ENCODE data around the gene PTX3. TPM values are rescaled to one million over a fixed set of nuclear protein-coding genes. Genes with fewer than 3 reads are reported as not detected.

The PTX3 gene
- total RNA-seq, 3 donors from 2014 or later: 0.38 to 3.7 (median 1.1) TPM

GRCh38 chr3:157393113-157393512 is 43.5 kb upstream of the PTX3 start:
- TF ChIP-seq CTCF (IDR thresholded peaks at IDR 0.05): no peak
- H3K9me3 ChIP-seq: no peaks in the 10 kb centered on the region
- H3K4me3 ChIP-seq: no peak overlapping the region
- H3K36me3 ChIP-seq (ENCODE audit: low read depth): no peaks in the 10 kb centered on the region
- no peaks in the 10 kb centered on the region for H3K4me1 ChIP-seq (ENCODE audit: low read depth)
- ATAC-seq: no peak
- intact Hi-C loops (cut with DNase I, micrococcal nuclease): no loop called here
- DNase-seq: no peak

DNA sequence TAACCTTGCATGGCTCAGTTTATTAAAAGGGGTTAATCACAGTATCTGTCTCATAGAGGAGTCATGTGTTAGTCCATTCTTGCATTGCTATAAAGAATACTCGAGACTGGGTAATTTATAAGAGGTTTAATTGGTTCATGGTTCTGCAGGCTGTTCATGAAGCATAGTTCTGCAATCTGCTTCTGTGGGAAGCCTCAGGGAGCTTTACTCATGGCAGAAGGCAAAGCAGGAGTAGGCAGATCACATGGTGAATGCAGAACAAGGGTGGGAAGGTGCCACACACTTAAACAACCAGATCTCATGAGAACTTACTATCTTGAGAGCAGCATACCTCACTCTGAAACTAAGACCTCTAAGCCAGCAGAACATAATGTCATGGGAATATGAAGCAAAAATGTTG is 42.2 kb upstream of the PTX3 start:
- H3K36me3 ChIP-seq (ENCODE audit: low read depth): no peaks in the 10 kb centered on the region
- TF ChIP-seq CTCF (IDR thresholded peaks at IDR 0.05): no peak
- intact Hi-C loops (cut with DNase I, micrococcal nuclease): no loop called here
- no peak overlapping the region for H3K4me3 ChIP-seq
- ATAC-seq: no peak
- no peaks in the 10 kb centered on the region for H3K9me3 ChIP-seq
- H3K4me1 ChIP-seq (ENCODE audit: low read depth): no peaks in the 10 kb centered on the region
- DNase-seq: no peak

GRCh38 chr3:157398598-157398997 is 38.1 kb upstream of the PTX3 start:
- Histone ChIP-seq H3K9me3 (no peaks in the 10 kb centered on the region), H3K36me3 (ENCODE audit: low read depth) (no peaks in the 10 kb centered on the region), H3K4me3 (no peak overlapping the region), H3K4me1 (ENCODE audit: low read depth) (no peaks in the 10 kb centered on the region)
- intact Hi-C loops (cut with DNase I, micrococcal nuclease): no loop called here
- TF ChIP-seq CTCF (IDR thresholded peaks at IDR 0.05): no peak
- DNase-seq: no peak
- no peak for ATAC-seq

DNA sequence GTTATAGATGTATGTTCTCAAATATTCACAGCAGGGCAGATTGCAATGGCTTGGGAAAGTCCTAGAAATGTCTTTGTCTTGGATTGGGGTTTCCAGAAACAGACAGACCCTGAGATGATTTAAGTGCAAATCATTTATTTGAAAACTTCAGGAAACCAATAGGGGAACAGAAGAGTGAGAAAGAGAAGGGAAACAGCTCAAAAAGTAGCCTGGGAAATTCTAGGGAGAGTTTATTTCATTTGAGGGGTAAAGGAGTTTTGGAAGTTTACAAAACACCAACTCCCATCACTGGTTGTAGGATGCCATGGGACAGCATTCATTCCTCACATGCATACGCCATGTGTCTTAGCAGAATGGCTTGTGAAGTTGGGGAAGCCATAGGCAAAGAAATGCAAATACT is 32.3 kb upstream of the PTX3 start:
- ATAC-seq: no peak
- intact Hi-C loops (cut with DNase I, micrococcal nuclease): no loop called here
- no peak for DNase-seq
- Histone ChIP-seq H3K4me1 (ENCODE audit: low read depth) (no peaks in the 10 kb centered on the region), H3K9me3 (no peaks in the 10 kb centered on the region), H3K4me3 (no peak overlapping the region), H3K36me3 (ENCODE audit: low read depth) (no peaks in the 10 kb centered on the region)
- TF ChIP-seq CTCF (IDR thresholded peaks at IDR 0.05): no peak

DNA sequence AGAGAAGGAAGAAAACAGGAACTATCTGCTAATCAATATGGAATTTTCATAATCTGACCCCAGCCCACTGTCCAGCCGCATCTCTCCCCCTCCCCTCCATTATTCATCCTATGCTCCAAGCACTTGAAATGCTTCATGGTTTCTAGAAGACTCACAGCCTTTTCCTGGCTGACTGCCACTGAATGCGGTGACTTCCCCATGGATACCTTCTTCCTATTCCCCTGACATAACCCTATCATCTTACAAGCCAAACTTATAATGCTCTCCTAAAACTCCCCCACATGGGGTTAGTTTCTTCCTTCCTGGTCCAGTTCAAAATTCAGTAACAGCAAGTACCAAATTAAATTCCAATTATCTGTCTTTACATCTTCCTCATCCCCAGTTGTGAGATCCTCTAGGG is 31.2 kb upstream of the PTX3 start:
- TF ChIP-seq CTCF (IDR thresholded peaks at IDR 0.05): no peak
- no peaks in the 10 kb centered on the region for H3K36me3 ChIP-seq (ENCODE audit: low read depth)
- ATAC-seq (no peak), DNase-seq (no peak)
- H3K4me1 ChIP-seq (ENCODE audit: low read depth): no peaks in the 10 kb centered on the region
- H3K4me3 ChIP-seq: no peak overlapping the region
- no peaks in the 10 kb centered on the region for H3K9me3 ChIP-seq
- intact Hi-C loops (cut with DNase I, micrococcal nuclease): no loop called here

DNA sequence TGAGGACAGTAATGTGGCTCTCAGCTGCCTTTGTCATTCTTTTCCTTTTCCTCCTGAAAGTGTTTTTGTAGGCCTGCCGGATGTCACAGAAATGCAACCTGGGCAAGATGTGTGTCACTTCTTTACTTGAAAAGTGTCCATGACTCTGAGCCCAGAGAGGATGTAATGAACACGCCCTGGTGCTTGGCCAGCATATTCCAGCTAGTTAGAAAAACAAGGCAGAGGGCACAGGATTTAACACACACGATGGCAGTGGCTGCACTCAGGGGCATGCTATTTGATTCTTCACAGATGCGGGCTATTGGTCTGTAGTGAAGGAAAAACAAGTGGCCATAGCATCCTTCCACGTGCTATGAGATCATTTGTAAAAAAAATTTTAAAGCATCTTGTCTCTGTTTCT is 30.3 kb upstream of the PTX3 start:
- DNase-seq (no peak), ATAC-seq (no peak)
- TF ChIP-seq CTCF (IDR thresholded peaks at IDR 0.05): no peak
- no peak overlapping the region for H3K4me3 ChIP-seq
- H3K36me3 ChIP-seq (ENCODE audit: low read depth): no peaks in the 10 kb centered on the region
- no peaks in the 10 kb centered on the region for H3K9me3 ChIP-seq
- no peaks in the 10 kb centered on the region for H3K4me1 ChIP-seq (ENCODE audit: low read depth)
- intact Hi-C loops (cut with DNase I, micrococcal nuclease): no loop called here

All from mucosa of descending colon (tissue), 3 donors.